Bronchial epithelial cell (primary cell): ENCODE data around the gene L3HYPDH. TPM values are rescaled to one million over a fixed set of nuclear protein-coding genes. Genes with fewer than 3 reads are reported as not detected.

Experiments
- DNase-seq: peaks from one replicate; pipeline ENCODE4 v3.0.0-alpha.2; 2010; ENCODE audit warnings: low read depth
- FAIRE-seq: peaks from 2 replicates; lab custom pipeline; 2011; peaks lifted over from hg19 to GRCh38; lab: Jason Lieb, UNC
- H3K27me3 ChIP-seq: 2 replicates; pipeline ENCODE4 v1.5.1; 2011; ENCODE audit warnings: low read length; ENCODE audit not compliant: control insufficient read depth, insufficient read depth
- H3K36me3 ChIP-seq: 2 replicates; pipeline ENCODE4 v1.5.1; 2011; ENCODE audit warnings: low read length; ENCODE audit not compliant: control insufficient read depth, insufficient read depth
- H3K4me3 ChIP-seq: 2 replicates; pipeline ENCODE4 v1.5.1; 2011; ENCODE audit warnings: mild to moderate bottlenecking, low read depth, low read length, control low read depth
- total RNA-seq: library from RNA; depleted of rRNA; stranded (reverse); fragments of >200 nt; gene quantifications from 2 replicates; pipeline ENCODE4 v1.2.1, GENCODE V29; 2014
- TF ChIP-seq, protein P1 (sequence below): IDR thresholded peaks from 2 replicates; pipeline ENCODE4 v1.5.1; 2011; ENCODE audit warnings: mild to moderate bottlenecking, moderate library complexity, low read length, control low read depth, inconsistent platforms; ENCODE audit not compliant: insufficient read depth, severe bottlenecking

Gene L3HYPDH
- total RNA-seq, 1 donor from 2014 or later, result 17.1 TPM

- DNase-seq, result no peak
- Histone ChIP-seq H3K36me3 (peaks cover 1% of the 10 kb centered on the region), H3K4me3 (peak overlapping the region; percentile 45), H3K27me3 (no peaks in the 10 kb centered on the region)
- TF ChIP-seq, protein P1, sequence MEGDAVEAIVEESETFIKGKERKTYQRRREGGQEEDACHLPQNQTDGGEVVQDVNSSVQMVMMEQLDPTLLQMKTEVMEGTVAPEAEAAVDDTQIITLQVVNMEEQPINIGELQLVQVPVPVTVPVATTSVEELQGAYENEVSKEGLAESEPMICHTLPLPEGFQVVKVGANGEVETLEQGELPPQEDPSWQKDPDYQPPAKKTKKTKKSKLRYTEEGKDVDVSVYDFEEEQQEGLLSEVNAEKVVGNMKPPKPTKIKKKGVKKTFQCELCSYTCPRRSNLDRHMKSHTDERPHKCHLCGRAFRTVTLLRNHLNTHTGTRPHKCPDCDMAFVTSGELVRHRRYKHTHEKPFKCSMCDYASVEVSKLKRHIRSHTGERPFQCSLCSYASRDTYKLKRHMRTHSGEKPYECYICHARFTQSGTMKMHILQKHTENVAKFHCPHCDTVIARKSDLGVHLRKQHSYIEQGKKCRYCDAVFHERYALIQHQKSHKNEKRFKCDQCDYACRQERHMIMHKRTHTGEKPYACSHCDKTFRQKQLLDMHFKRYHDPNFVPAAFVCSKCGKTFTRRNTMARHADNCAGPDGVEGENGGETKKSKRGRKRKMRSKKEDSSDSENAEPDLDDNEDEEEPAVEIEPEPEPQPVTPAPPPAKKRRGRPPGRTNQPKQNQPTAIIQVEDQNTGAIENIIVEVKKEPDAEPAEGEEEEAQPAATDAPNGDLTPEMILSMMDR, result no peak
- FAIRE-seq, result no peak
Measured at GRCh38 chr14:59464486-59465315, 19.5 kb downstream of the L3HYPDH start.

- Histone ChIP-seq H3K27me3 (no peaks in the 10 kb centered on the region), H3K36me3 (peaks cover 1% of the 10 kb centered on the region), H3K4me3 (peak overlapping the region; percentile 45)
- TF ChIP-seq, protein P1, result no peak
- FAIRE-seq (no peak), DNase-seq (no peak)
Measured at GRCh38 chr14:59463787-59464485, 20.3 kb downstream of the L3HYPDH start.

- no peak for FAIRE-seq
- Histone ChIP-seq H3K4me3 (no peak overlapping the region), H3K36me3 (peaks cover 3% of the 10 kb centered on the region), H3K27me3 (no peaks in the 10 kb centered on the region)
- TF ChIP-seq, protein P1, result no peak
- peak; percentile 70 for DNase-seq
Measured at GRCh38 chr14:59461891-59462290, 22.3 kb downstream of the L3HYPDH start.

GRCh38 chr14:59460378-59460777 is 23.8 kb downstream of the L3HYPDH start:
- FAIRE-seq (no peak), DNase-seq (no peak)
- TF ChIP-seq, protein P1, result no peak
- Histone ChIP-seq H3K4me3 (no peak overlapping the region), H3K36me3 (peaks cover 3% of the 10 kb centered on the region), H3K27me3 (no peaks in the 10 kb centered on the region)

GRCh38 chr14:59458486-59458885 is 25.7 kb downstream of the L3HYPDH start:
- no peaks in the 10 kb centered on the region for H3K27me3 ChIP-seq
- TF ChIP-seq, protein P1, result no peak
- no peak overlapping the region for H3K4me3 ChIP-seq
- peaks cover 3% of the 10 kb centered on the region for H3K36me3 ChIP-seq
- FAIRE-seq (no peak), DNase-seq (no peak)
